ENCODE data around the gene RAB27B.

The RAB27B gene

GRCh38 chr18:54860941-54861340, 32.7 kb downstream of the RAB27B start:
- no peak overlapping the region for H3K4me3 ChIP-seq (ENCODE audit: low read depth, low read length)
- no peak for DNase-seq (ENCODE audit: low read depth)
- no peak for TF ChIP-seq CTCF (conservative IDR thresholded peaks at IDR 0.05; ENCODE audit: low read depth, low read length)

- no peak overlapping the region for H3K4me3 ChIP-seq (ENCODE audit: low read depth, low read length)
- TF ChIP-seq CTCF (conservative IDR thresholded peaks at IDR 0.05; ENCODE audit: low read depth, low read length) = no peak
- no peak for DNase-seq (ENCODE audit: low read depth)
Measured at GRCh38 chr18:54867131-54867530, 38.9 kb downstream of the RAB27B start.

DNA sequence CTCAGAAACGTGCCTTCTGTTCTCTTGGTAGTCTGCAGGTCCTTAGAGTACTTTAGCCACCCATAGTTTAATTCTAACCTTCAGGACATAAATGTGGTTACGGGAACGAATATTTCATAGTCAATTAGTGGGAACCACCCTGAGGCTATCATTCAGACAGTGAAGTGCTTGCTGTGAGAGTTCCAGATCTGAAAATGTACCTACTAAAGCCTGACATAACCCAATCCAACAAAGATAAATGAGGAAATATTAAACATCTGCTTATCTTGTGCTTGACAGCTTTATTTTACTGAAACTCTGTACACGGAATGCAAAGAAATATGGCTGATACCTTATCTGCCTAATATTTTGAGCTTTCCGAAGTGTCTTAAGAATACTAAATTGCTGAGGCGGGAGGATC, 43.0 kb downstream of the RAB27B start:
- no peak overlapping the region for H3K4me3 ChIP-seq (ENCODE audit: low read depth, low read length)
- no peak for DNase-seq (ENCODE audit: low read depth)
- TF ChIP-seq CTCF (conservative IDR thresholded peaks at IDR 0.05; ENCODE audit: low read depth, low read length) = no peak

DNA sequence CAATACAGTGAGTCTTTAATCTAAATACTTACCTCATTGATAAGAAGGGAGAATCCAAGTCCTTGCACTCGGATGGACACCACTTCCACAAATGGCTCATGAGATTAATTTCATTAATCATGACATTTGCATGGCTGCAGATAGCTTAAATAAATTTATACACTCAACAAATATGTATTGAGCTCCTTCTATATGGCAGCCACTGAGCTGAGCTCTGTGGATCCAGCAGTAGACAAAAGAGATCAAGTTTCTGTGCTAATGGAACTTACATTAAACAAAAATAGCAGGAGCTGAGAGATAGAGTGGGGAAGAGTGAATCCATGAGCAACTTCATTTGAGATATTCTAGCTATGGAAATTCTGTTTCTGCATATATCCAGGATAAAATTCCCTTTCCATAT, 44.4 kb downstream of the RAB27B start:
- DNase-seq (ENCODE audit: low read depth) = no peak
- H3K4me3 ChIP-seq (ENCODE audit: low read depth, low read length) = no peak overlapping the region
- TF ChIP-seq CTCF (conservative IDR thresholded peaks at IDR 0.05; ENCODE audit: low read depth, low read length) = no peak

DNA sequence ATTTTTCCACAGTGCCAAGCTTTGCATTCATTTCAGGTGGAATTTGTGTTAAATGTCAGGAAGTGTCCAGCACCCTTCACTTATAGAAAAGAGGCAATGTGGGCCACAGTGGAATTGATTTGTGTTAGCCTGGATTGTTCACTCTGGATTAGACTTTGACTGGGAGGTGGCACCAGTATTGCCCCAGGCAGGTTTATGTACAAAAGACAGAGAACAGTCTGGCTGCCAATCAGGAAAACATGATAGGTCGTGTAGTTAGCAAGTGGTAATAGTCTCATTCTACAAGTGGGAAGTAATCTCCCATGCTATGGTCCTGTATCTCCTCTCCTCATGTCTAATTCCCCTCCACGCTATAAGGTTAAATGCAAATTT, 45.6 kb downstream of the RAB27B start:
- DNase-seq (ENCODE audit: low read depth) = no peak
- TF ChIP-seq CTCF (conservative IDR thresholded peaks at IDR 0.05; ENCODE audit: low read depth, low read length) = no peak
- no peak overlapping the region for H3K4me3 ChIP-seq (ENCODE audit: low read depth, low read length)

DNA sequence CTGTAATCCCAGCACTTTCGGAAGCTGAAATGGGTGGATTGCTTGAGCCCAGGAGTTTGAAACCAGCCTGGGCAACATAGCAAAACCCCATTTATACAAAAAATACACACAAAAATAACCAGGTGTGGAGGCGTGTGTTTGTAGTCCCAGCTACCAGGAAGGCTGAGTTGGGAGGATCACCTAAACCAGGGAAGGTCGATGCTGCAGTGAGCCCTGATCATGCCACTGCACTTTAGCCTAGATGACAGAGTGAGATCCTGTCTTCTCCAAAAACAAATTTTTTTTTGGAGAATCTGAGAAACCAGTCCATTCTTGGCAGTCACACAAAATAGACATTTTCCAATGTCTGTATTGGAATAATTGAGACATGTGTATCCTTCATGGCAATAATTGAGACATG, 46.8 kb downstream of the RAB27B start:
- no peak for DNase-seq (ENCODE audit: low read depth)
- H3K4me3 ChIP-seq (ENCODE audit: low read depth, low read length) = no peak overlapping the region
- no peak for TF ChIP-seq CTCF (conservative IDR thresholded peaks at IDR 0.05; ENCODE audit: low read depth, low read length)

DNA sequence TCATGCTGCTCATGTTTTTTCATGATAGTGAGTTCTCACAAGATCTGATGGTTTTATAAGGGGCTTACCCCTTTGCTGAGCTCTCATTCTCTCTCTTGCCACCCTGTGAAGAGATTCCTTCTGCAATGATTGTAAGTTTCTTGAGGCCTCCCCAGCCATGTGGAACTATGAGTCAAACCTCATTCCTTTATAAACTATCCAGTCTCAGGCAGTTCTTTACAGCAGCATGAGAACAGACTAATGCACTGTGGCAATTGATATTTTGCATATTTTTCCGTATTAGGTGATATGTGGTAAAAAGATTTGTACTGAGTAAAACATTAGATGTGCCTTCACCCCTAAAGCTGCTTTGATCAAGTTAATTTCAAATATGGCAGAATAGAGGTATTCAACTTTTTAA, 48.8 kb downstream of the RAB27B start:
- no peak overlapping the region for H3K4me3 ChIP-seq (ENCODE audit: low read depth, low read length)
- DNase-seq (ENCODE audit: low read depth) = peak; percentile 52
- TF ChIP-seq CTCF (conservative IDR thresholded peaks at IDR 0.05; ENCODE audit: low read depth, low read length) = no peak

Measured in choroid plexus epithelial cell (primary cell).